ENCODE data around the gene DRC7. TPM values are rescaled to one million over a fixed set of nuclear protein-coding genes. Genes with fewer than 3 reads are reported as not detected.

DRC7 gene, protein sequence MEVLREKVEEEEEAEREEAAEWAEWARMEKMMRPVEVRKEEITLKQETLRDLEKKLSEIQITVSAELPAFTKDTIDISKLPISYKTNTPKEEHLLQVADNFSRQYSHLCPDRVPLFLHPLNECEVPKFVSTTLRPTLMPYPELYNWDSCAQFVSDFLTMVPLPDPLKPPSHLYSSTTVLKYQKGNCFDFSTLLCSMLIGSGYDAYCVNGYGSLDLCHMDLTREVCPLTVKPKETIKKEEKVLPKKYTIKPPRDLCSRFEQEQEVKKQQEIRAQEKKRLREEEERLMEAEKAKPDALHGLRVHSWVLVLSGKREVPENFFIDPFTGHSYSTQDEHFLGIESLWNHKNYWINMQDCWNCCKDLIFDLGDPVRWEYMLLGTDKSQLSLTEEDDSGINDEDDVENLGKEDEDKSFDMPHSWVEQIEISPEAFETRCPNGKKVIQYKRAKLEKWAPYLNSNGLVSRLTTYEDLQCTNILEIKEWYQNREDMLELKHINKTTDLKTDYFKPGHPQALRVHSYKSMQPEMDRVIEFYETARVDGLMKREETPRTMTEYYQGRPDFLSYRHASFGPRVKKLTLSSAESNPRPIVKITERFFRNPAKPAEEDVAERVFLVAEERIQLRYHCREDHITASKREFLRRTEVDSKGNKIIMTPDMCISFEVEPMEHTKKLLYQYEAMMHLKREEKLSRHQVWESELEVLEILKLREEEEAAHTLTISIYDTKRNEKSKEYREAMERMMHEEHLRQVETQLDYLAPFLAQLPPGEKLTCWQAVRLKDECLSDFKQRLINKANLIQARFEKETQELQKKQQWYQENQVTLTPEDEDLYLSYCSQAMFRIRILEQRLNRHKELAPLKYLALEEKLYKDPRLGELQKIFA
- not detected in 2 replicates for total RNA-seq

DNA sequence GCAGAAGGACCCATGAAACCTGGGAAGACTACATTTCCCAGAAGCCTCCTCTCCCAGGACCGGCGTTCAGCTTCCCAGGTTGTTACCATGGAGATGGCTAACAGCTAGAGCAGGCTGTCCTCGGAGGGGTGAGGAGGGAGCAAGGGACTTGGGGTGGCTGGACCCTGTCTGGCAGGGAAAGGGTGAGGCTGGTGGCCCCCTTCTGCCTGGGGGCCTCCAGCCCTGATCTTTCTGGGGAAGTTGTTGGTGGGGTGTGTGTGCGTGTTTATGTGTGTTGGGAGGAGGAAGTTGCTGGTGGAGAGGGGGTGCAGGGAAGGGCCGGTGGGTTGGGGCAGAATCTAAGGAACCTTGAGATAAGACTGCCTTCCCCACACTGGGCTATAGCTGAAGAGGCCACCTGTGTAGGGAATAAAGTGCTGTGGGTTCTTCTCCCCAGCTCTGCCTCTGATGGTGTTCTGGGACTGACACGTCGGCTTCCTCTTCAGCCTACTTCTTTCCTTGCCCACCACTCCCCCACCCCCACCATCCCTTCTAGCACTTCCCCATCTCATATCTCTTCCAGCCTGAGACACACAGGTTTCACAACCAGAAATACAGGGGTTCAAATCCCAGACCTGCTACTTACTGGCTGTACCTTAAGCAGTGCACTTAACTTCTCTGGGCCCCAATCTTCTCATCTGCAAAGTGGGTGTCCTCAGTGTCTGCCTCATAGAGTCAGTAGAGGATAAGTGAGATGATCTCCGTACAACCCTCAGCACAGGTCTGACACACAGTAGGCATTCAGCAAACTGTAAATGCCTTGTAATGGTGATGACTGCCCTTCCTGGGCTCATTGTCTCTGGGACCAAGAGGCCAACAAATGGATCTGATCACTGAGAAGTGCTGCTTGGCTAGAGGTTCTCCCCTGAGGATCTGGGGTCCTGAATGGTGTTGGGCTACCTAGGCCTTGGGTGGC, at the start of gene DRC7:
TSS of gene DRC7 (plus strand) at position 82 of the 955 bp plus-strand sequence. CDS start 3,144 bp downstream, outside the sequence.
- intact Hi-C loops (cut with micrococcal nuclease), result loop anchor here (1.0 kb wide), 1 partner anchor 40 kb away; the partner anchor contains the start of gene KATNB1

DNA sequence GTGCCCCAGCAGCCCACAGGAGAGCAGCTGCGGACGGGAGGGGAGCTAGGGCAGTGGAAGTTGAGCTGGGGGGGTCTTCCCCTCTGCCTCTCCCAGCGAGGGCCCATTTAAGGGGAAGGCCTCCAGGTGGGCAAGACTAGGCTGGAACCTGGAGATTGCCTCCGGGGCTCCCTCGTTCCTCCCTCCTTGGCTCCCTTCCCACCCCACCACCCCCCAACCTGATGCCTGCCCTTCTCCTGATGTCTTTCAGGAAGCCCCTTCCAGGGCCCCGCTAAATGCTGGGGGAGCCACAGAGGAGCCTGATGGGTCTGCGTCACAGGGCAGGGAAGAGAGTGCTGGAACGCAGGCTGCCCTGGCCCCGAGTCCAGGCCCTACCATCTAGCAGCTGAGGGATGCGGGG, 49.4 kb upstream of the DRC7 start:
- intact Hi-C loops (cut with micrococcal nuclease), result no loop called here

DNA sequence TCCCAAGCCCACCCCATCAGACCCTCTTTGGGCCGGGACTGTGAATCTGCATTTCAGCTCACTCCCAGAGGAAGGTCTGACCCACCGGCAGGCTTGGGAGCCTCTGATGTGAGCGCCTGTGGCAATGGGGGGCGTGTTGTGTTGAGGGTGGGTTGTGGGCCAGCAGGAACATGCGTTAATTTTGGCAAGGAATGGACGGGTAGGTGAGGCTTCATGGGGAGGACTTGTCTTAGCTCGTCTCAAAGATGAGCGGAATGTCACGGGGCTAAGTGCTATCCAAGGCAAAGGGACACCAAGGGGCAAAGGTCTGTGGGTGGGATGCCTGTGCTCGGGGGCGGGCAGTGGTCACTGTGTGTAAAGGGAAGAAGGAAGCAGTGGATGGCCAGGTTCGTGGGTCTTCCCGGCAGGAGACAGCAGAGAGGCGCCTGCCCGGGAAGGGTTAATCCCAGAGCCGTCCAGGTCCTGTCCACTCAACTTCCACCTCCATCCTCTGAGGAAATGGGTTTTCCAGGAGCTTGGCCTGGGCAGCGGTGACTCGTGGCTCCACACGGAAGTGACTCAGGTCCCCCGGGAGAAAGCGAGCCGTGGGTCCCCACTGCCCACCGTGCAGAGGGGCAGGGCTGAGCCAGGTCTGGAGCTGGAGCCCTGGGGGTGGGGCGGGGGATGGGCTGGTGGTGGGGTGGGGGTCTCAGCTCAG, 48.8 kb upstream of the DRC7 start:
- intact Hi-C loops (cut with micrococcal nuclease), result no loop called here

DNA sequence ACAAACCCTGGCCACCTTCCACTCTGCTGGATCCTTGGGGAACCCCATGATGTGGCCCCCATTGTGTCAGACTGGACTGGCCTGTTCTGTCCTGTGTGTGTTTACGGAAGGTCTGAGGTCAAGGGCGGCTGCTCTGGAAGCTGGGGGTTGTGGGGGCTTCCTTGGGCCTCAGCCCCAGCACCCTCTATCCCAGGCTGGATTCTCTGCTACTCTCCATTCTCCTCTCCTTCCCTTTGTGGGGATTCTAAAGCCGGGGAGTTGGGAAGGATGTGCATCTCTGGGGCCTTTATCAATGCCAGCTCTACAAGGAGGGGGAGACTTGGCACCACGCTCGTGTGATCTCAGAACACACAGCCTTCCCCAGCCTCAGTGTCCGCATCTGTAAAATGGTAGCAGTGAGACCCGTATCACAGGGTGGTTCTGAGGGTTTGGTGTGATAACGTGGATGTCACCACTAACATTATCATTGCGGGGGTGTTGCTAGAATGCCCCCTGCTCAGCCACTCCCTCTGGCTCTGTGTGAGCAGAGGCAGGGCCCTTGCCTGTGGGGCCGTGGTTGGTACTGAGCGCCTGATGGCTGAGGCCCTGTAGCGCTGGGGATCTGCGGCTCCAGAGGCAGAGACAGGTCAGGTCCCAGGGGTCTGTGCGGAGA, 48.1 kb upstream of the DRC7 start:
- intact Hi-C loops (cut with micrococcal nuclease), result no loop called here

DNA sequence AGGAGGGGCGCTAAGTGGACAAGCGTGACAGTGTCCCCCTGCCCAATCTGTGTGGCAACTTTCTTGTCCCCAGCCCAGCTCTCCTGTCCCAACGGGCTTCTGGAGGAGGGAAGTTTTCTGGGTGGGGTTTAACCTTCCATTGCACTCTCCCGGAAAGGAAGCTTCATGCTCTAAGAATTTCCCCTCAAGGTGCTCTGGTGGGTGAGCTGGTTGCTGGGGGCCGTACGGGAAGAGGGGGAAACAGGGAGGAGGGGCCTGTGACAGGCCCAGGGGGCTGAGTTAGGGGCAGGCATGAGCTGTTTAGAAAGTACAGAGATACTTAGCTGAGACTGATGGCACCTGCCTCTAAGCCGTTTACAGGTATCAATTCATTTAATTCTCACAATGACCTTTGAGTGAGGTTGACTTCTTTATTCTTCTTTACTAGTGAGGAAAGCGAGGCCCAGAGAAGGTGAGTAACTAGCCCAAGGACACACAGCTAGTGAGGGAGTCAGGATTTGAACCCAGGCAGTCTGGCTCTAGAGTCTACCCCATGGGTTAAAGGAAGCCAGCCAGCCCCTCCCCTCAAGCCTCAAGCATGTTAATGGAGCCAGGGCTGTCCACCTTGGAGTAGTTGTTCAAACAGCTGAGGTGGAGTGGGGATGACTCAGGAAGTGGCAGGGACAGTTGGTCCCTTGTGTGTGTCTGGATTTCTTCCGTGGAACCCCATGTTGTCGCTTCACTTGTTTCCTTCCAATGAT, 47.3 kb upstream of the DRC7 start:
- intact Hi-C loops (cut with micrococcal nuclease), result no loop called here

DNA sequence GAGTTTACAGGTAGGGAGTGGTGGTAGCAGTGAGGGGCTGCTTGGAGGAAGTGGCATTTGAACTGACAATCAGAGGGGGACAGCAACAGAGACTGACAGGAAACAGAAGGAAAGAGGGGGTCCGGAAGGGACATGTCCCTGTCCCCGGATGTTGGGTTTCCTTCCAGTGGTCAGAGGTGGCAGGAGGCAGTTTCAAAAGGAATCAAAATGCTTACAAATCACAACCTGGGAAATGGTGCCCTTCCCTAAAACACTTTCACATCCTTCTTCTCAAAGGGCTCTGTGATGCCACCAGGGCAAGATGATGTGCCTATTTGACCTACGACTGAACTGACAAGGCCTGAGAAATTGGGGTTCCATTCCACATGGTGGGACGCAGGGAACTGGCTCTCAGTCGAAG, 46.5 kb upstream of the DRC7 start:
- intact Hi-C loops (cut with micrococcal nuclease), result loop anchor here (2.0 kb wide), 2 partner anchors 229 to 351 kb away; no protein-coding TSS in a partner anchor

DNA sequence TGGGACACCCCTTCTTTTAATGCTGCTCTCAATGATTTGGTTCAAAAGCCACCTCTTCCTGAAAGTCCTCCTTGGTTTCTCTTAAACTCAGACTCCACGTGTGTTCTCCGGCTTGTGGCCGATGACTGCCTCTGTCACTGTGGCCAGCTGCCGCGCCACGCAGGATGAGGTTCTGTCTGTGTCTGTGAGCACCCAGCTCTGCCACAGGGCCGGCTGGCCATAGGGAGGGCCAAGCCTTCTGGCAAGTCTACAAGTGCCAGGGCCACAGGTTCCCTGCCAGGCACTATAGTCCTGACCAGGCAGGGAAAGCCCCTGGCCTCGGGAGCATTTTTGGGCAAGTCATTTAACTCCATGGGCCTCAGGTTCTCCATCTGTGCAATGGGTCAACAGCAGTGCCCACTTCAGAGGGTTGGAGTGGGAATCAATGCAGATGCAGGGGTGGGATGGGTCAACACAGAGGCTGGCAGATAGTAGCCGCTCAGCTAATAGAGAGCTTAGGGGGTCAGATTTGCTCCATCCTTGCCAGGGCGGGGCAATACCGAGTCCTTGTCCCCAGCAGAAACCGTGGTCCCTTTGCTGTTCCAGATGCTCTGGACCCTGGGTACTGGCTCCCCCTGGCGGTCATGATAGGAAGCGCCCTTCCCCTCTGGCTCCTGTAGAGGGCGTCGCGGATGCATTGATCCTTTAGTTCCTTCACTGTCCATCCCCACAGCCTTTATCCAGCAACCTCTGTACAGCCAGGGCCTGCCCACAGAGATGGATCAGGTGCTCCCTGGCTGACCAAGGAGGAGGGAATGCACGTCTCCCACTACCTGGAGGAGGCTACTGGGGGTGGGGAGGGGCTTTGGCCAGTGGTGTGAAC, 45.8 kb upstream of the DRC7 start:
- intact Hi-C loops (cut with micrococcal nuclease), result loop anchor here (1.0 to 2.0 kb wide), 10 partner anchors 40 to 350 kb away; partner anchors contain the start of gene KATNB1

DNA sequence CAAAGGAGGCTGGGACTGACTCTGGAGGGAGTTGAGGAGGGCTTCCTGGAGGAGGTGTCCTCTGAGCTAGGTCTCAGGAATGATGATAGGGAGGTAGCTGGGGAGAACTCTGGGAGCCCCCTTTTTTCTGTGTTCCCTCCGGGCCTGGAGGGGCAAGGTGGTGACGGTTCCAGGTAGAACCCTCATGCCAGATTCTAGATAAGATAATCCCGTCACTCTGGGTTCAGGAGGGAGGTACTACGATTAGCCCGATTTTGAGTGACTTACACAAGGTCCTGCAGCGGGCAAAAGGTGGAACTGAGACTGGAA, 45.2 kb upstream of the DRC7 start:
- intact Hi-C loops (cut with micrococcal nuclease), result loop anchor here (1.0 to 2.0 kb wide), 10 partner anchors 40 to 349 kb away; partner anchors contain the start of gene KATNB1

DNA sequence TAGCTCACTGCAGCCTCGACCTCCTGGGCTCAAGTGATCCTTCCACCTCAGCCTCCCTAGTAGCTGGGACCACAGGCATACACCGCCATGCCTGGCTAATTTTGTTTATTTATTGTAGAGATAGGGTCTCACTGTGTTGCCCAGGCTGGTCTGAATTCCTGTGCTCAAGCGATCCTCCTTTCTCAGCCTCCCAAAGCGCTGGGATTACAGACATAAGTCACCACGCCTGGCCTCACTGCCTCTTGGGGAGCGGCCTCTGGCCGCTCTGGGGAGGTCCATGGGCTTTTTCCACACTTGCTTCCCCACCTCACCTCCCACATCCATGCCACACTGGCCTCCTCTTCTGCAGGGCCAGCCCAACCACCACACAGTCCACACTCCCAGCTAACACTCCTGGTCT, 44.8 kb upstream of the DRC7 start:
- intact Hi-C loops (cut with micrococcal nuclease), result loop anchor here (1.0 to 2.0 kb wide), 10 partner anchors 41 to 350 kb away; partner anchors contain the start of gene KATNB1

DNA sequence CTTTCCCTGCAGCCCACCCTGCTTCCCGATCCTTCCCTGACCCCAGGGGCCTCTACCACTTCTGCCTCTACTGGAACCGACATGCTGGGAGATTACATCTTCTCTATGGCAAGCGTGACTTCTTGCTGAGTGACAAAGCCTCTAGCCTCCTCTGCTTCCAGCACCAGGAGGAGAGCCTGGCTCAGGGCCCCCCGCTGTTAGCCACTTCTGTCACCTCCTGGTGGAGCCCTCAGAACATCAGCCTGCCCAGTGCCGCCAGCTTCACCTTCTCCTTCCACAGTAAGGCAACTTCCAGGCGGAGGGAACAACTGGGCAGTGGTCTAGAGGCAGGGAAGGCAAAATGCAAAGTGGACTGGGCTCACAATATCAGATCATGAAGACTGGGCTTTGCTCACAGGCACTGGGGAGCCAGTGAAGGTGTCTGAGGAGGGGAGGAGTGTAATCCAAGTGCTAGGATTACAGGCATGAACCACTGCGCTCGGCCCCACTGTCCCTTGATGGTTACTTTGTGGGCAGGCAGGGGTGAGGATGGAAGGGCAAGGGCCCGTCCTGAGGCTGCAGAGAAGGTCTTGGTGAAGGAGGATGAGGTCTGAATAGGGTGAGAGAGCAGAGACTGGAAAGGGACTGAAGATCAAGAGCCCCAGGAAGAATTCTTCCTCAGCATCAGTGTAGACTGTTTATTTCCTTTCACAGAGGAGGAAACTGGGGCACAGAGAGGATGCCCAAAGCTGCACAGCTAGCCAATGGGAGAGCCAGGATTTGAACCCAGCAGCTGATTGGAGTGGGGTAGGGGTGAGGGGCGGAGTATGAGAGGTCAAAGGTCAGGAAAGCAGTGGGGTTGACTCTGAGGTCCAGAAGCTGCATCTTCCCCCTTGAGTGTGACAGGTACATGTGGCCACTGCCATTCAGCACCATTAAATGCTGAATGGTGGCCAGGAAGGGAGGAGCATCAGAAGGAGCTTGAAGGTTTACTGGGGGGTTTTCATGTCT, 43.0 kb upstream of the DRC7 start:
- intact Hi-C loops (cut with micrococcal nuclease), result no loop called here

DNA sequence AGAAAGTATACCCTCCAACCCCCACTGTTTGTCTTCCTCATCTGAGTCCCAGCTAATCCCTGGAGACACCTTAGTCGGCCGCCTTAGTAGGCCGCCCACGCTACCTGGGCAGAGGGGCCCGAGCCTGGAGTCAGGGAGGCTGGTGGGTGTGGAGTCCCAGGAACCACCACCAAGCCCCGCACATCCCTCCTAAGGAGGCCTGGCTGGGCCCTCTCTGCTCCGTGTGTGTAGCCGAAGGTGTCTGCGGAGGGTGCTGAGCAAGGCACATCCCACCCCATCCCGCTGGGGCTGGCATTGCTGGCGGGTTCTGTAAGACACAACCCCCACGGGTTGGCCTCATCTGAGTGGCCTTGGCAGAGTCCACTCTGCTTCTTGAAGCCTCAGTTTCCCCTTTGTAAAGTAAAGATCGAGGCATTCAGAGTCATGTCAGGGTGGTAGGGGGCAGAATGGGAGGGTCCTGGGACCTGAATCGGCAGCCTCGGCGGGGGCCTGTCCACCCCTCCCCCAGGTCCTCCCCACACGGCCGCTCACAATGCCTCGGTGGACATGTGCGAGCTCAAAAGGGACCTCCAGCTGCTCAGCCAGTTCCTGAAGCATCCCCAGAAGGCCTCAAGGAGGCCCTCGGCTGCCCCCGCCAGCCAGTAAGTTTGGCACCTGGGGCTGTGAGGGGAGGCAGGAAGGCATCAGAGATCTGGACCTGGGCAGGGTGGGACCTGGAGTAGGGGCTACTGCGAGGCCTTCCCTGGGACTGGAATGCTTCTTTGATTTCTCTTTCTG, 41.7 kb upstream of the DRC7 start:
- intact Hi-C loops (cut with micrococcal nuclease), result no loop called here

DNA sequence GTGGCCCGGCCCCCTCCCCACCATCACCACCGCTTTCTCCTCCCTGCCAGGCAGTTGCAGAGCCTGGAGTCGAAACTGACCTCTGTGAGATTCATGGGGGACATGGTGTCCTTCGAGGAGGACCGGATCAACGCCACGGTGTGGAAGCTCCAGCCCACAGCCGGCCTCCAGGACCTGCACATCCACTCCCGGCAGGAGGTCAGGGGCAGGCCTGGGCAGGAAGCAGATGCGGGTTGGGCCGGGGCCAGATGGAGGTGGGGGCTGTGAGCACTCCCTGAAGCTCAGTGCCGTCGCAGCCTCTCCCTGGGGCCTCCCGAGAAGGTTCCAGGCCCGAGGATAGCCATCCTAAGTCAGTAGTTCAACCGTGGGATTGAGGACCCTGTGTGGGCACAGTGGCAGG, 40.7 kb upstream of the DRC7 start:
- intact Hi-C loops (cut with micrococcal nuclease), result no loop called here

DNA sequence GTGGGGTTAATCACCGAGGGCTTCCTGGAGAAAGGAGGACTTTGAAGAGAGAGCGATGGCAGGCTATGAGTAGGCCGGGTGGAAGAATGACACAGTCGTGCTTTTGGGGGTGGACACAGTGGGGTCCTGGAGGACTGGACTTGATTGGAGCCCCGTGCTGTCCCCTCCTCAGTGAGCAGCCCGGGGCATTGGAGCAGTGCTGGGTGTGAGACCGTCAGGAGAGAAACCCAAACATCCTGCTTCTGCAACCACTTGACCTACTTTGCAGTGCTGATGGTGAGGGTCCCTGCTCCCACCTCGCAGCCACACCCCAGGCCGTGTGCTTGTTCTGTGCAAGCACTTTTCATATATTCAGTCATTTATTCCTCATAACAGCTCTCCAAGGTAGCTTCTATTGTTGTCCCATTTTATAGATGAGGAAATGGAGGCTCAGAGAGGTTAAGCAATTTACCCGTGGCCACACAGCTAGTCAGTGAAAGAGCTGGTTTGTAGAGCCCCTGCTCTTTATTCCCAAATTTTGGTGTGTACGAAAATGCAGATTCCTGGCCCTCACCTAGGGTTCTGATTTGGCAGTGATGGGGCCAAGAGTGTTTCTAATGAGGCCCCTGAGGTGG, 38.2 kb upstream of the DRC7 start:
- intact Hi-C loops (cut with micrococcal nuclease), result no loop called here

DNA sequence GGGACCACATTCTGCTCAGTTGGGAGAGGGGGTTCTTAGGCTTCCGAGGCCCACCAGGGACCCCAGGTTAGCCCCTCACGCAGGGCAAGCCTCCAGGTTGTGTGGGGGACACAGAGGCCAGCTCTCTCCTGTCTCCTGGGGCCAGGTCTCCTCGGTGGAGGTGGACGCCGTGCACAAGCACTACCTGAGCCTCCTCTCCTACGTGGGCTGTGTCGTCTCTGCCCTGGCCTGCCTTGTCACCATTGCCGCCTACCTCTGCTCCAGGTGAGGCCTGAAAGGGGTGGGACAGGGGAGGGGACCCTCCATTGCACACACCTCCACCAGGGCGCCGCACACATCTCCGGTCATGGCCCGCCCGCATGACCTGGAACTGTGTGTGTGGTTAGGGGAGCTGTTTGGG, 37.4 kb upstream of the DRC7 start:
- intact Hi-C loops (cut with micrococcal nuclease), result no loop called here

DNA sequence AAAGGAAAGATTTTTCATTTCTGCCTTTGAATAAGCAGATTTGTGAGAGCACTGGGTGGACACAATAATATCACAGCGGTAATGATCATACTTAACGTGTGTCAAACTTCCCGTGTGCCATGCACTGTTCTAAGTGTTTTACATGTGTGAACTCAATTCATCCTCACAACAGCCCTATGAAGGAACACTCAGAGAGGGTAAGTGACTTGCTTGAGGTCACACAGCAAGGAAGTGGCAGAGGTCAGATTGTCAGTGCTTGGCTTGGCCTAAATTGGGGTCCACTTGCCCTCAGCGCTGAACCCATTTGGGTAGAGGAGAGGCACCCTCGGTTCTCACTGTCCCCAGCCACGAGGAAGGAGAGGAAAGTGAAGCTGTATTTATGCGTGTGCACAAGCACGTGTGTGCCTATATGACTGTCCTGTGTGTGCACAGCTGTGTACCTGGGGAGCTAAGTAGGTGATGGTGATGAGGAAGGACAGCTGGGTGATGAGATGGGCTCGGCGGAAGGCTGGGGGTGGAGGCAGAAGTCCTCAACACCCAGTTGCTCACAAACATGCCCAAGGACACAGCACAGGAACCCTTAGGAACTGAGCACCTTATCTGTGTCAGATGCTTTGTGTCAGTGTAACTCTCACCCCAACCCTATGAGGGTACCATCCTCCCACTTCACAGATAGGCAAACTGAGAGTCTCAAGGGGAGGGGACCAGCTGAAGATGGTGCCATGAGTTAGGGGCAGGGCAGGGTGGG, 36.3 kb upstream of the DRC7 start:
- intact Hi-C loops (cut with micrococcal nuclease), result no loop called here

Data from T-helper 1 cell treated with Interleukin-12 subunit alpha and Interleukin-12 subunit beta and Interleukin-4 antibody, amounts not matched to agents 30 ng/mL and 1 ng/mL, for 36 hours (primary cell).